NCI-H2171 (cell line): Measurements from ENCODE around the gene MIER2.

Experiments used
- DNase-seq: peaks from one replicate; lab custom pipeline; 2025; lab: John Stamatoyannopoulos, UW

Gene MIER2

GRCh38 chr19:377801-378581 is 33.4 kb upstream of the MIER2 start:
- DNase-seq: no peak

DNA sequence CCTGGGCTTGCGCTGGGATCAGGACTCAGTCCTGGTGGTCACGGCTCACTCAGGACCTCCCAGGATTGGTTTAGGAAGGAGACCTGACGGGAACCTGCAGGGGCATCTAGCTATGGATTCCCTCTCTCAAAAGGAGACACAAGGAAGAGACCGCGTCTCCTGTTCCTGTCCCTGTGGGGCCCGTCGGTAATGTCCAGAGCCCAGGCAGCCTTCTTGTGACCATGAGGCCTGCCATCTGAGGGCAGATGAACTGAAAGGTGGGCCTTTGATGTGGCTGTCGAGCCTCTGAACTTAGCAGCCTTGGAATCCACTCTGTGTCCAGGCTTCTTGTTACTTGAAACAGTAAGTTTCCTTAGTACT is 31.5 kb upstream of the MIER2 start:
- no peak for DNase-seq

DNA sequence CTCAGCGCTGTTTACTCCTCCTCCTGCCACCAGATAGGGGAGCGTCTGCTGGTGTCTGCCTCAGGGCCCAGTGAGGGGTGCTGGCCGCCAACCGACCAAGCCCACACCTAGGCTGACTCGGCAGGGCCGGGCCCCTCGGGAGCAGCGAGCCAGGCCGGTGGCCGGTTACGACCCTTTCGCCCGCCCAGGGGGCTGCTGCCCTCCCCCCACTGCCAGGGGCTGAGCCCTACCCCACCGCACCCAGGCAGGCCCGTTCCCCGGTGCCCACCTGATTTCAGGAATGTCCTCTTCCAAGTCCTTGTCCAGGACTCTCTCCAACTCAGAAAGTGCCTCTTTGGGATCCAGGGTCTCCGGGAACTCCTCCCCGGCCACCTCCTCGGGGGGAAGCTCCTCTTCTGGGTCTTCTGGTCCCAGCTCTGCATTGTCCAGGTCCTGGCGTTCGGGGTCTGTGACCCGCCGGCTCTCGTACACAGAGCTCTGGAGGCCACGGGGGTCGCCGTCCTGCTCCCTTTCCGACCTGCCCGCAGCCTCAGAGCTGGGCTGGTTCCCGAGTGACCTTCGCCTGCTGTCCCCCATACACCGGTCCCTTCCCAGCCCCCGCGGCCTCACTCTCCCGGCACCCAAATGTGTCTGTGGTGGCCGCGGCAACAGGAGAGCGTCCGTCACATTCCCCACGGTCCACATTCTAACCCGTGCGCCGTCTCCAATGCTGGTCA is 31.0 kb upstream of the MIER2 start:
- no peak for DNase-seq

GRCh38 chr19:374886-375235 is 30.3 kb upstream of the MIER2 start:
- no peak for DNase-seq

DNA sequence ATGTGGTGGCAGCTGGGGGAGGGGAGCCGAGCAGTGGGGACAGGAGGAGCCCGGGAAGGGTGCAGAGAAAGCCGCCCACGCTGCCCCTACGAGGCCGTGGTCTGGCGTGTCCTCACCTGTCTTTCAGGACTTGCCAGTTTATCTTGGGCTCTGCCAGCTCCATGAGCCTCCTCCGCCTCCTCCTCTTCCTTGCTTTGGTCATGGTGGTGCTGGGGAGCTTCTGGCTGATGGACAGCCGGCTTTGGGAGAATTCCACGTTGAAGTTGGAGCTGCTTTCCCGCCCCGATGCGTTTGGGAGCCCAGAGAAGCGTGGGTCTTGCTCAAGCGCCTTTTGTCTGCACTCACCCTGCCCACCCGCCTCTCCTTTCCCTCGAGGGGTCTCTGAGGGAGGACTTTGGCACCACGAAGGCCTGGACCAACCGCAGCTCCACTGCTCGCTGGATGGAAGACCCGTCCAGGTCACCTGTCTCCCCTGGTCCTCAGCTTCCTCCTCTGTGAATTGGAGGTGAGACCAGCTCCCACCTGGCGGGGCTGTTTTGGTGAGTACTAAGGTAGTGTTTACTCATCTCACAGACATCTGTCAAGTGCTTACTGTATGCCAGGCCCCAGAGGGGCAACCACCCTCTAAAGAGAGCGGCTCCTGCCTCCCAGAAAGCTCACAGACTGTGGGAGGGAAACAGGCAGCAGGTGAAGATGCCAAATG is 29.7 kb upstream of the MIER2 start:
- peak; percentile 86 for DNase-seq

DNA sequence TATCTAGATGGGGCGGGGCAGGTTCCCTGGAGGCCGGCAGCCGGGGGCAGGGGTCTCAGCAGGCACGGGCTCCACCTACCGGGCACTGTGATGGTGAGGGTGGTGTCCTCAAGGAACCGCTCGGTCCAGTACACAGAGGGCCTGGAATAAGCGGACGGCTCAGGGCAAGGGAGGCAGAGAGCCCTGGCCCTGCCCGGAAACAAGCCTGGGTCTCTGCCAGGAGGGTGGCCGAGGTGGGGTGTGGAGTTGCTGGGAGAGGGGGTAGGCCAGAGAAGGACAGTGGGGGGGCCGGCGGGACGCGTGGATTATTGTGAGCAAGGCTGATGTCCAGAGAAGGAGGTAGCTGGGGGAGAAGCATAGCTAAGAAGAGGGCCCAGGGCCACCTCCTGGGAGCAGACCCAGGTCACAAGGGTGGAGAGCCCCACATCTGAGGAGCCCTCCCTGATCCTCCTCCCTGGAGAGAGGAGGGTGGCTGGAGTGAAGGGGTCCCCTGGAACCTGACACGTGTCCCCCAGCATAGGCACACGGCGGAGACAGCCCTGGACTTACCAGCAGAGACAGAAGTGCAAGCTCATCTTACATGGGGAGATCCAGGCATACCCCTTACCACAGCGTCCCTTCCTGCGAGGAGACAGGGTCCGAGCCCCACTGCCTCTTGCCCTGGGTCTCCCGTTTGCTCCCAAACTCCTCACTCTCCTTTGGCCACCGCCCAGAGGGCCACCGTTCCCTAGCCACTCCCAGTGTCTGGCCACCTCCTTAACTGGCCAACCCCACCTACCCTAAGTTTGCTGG is 29.0 kb upstream of the MIER2 start:
- DNase-seq: no peak

GRCh38 chr19:372306-372890 is 27.8 kb upstream of the MIER2 start:
- peak; percentile 47 for DNase-seq

GRCh38 chr19:371501-372168 is 27.0 kb upstream of the MIER2 start:
- no peak for DNase-seq

- no peak for DNase-seq
Observed at GRCh38 chr19:370641-371330, 26.2 kb upstream of the MIER2 start.

GRCh38 chr19:369876-370275 is 25.3 kb upstream of the MIER2 start:
- DNase-seq: no peak

DNA sequence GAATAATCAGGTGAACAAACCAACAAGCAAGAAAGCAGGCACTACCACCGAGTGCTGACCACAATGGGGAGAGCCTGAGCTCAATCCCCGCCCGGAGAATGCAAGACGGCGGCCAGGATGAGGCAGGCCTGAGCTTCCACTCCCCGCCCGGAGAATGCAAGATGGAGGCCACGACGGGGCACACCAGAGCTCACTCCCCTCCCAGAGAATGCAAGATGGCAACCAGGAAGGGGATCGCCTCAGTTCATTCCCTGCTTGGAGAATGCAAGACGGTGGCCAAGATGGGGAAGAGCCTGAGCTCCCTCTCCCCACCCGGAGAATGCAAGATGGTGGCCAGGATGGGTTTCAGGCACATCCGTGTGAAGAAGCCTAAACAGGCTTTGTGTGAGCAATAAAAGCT is 24.7 kb upstream of the MIER2 start:
- DNase-seq: no peak

- DNase-seq: no peak
Observed at GRCh38 chr19:368630-369024, 24.0 kb upstream of the MIER2 start.

GRCh38 chr19:367963-368629 is 23.5 kb upstream of the MIER2 start:
- DNase-seq: no peak

GRCh38 chr19:367561-367960 is 23.0 kb upstream of the MIER2 start:
- no peak for DNase-seq

DNA sequence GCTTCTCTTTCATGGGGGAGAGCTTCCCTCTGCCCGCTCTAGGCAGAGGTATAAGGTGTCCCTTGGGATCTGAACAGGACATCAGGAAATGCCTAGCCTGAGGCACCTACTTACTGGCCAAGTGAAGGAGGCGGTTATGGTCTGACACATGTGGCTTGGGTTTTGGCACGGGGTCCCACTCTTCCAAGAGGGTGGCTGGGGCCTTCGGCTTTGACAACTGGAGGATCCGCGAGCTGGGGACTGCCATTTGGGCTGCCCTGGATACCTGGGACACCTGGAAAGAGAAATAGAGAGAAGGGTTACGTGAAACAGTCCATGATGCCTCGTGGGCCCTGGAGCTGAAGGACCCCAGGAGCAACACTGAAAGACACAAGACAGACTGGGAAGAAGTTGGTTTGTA is 22.4 kb upstream of the MIER2 start:
- DNase-seq: no peak

- DNase-seq: no peak
Observed at GRCh38 chr19:366205-366783, 21.7 kb upstream of the MIER2 start.

GRCh38 chr19:364496-365287 is 20.1 kb upstream of the MIER2 start:
- no peak for DNase-seq

DNA sequence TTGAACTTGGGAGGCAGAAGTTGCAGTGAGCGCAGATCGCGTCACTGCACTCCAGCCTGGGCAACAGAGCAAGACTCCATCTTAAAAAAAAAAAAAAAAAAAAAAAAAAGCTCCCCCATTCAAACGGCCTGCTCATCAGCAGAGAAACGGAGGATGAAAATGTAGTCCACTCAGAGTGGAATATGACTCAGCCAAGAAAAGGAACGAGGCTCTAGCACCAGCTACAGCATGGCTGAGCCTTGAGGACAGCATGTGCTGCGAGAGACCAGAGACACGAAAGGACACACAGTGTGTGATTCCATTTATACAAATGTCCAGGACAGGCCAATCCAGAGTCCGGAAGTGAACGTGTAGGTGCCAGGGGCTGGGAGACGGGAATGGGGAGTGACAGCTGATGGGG is 18.1 kb upstream of the MIER2 start:
- no peak for DNase-seq

- no peak for DNase-seq
Observed at GRCh38 chr19:362154-362553, 17.6 kb upstream of the MIER2 start.
